Activated T-helper 1 cell treated with anti-CD3 and anti-CD28 coated beads, Interleukin-12 subunit alpha, Interleukin-12 subunit beta, Interleukin-2, Interleukin-4 antibody, amounts not matched to agents 30 ng/mL and 10 ng/mL and 1 ng/mL, durations not matched to agents 14 hours and 24 hours and 36 hours (primary cell): ENCODE data around the gene GREM1. TPM values are rescaled to one million over a fixed set of nuclear protein-coding genes. Genes with fewer than 3 reads are reported as not detected.

Source experiments
- DNase-seq: peaks from one replicate; pipeline ENCODE4 v3.0.0; 2021; ENCODE audit warnings: low spot score
- H3K27ac Mint-ChIP-seq: one replicate; pipeline ENCODE4 v1.8.0; 2021; ENCODE audit warnings: mild to moderate bottlenecking, mixed read lengths
- H3K27me3 Mint-ChIP-seq: one replicate; pipeline ENCODE4 v1.8.0; 2022; ENCODE audit warnings: mild to moderate bottlenecking, moderate library complexity, mixed read lengths; ENCODE audit not compliant: insufficient read depth
- H3K36me3 Mint-ChIP-seq: one replicate; pipeline ENCODE4 v1.8.0; 2021; ENCODE audit warnings: low read depth, mixed read lengths
- H3K4me1 Mint-ChIP-seq: one replicate; pipeline ENCODE4 v1.8.0; 2021; ENCODE audit warnings: low read depth, mixed read lengths
- H3K4me3 Mint-ChIP-seq: one replicate; pipeline ENCODE4 v1.8.0; 2021; ENCODE audit warnings: mild to moderate bottlenecking, moderate library complexity, mixed read lengths
- H3K9me3 Mint-ChIP-seq: one replicate; pipeline ENCODE4 v1.8.0; 2021; ENCODE audit warnings: mixed read lengths
- intact Hi-C: fragments of 100-400 bp; cut with micrococcal nuclease; formaldehyde crosslinking; loops from one replicate; pipeline ENCODE4 v1.15.1; 2024
- total RNA-seq: library from RNA; stranded (reverse); gene quantifications from 2 replicates; pipeline ENCODE4 v1.2.3, GENCODE V29; 2022

The GREM1 gene
- total RNA-seq, 1 donor from 2014 or later, result not detected

- Mint-ChIP-seq H3K36me3 (no peaks in the 10 kb centered on the region), H3K4me3 (no peak overlapping the region), H3K27ac (no peak overlapping the region), H3K4me1 (no peaks in the 10 kb centered on the region), H3K9me3 (peaks cover 9% of the 10 kb centered on the region), H3K27me3 (peaks cover 32% of the 10 kb centered on the region)
- intact Hi-C loops, result no loop called here
- DNase-seq, result no peak
Observed at GRCh38 chr15:32729700-32730395, 12.0 kb downstream of the GREM1 start.

GRCh38 chr15:32730677-32731654, 13.2 kb downstream of the GREM1 start:
- Mint-ChIP-seq H3K36me3 (no peaks in the 10 kb centered on the region), H3K27ac (no peak overlapping the region), H3K4me3 (no peak overlapping the region), H3K4me1 (no peaks in the 10 kb centered on the region), H3K9me3 (peaks cover 6% of the 10 kb centered on the region), H3K27me3 (peaks cover 24% of the 10 kb centered on the region)
- intact Hi-C loops, result no loop called here
- DNase-seq, result no peak

- Mint-ChIP-seq H3K4me1 (no peaks in the 10 kb centered on the region), H3K36me3 (no peaks in the 10 kb centered on the region), H3K27me3 (peaks cover 24% of the 10 kb centered on the region), H3K9me3 (no peaks in the 10 kb centered on the region), H3K27ac (no peak overlapping the region), H3K4me3 (no peak overlapping the region)
- intact Hi-C loops, result no loop called here
- no peak for DNase-seq
Observed at GRCh38 chr15:32732574-32733157, 14.9 kb downstream of the GREM1 start.

- H3K4me3 Mint-ChIP-seq, result no peak overlapping the region
- H3K27ac Mint-ChIP-seq, result no peak overlapping the region
- no peaks in the 10 kb centered on the region for H3K4me1 Mint-ChIP-seq
- no peaks in the 10 kb centered on the region for H3K9me3 Mint-ChIP-seq
- H3K27me3 Mint-ChIP-seq, result peaks cover 24% of the 10 kb centered on the region
- intact Hi-C loops, result no loop called here
- H3K36me3 Mint-ChIP-seq, result no peaks in the 10 kb centered on the region
- no peak for DNase-seq
Observed at GRCh38 chr15:32733281-32733680, 15.5 kb downstream of the GREM1 start.

GRCh38 chr15:32735989-32736700, 18.3 kb downstream of the GREM1 start:
- no peaks in the 10 kb centered on the region for H3K36me3 Mint-ChIP-seq
- no peak for DNase-seq
- H3K4me1 Mint-ChIP-seq, result no peaks in the 10 kb centered on the region
- H3K9me3 Mint-ChIP-seq, result no peaks in the 10 kb centered on the region
- no peak overlapping the region for H3K27ac Mint-ChIP-seq
- H3K4me3 Mint-ChIP-seq, result no peak overlapping the region
- intact Hi-C loops, result no loop called here
- peaks cover 20% of the 10 kb centered on the region for H3K27me3 Mint-ChIP-seq

GRCh38 chr15:32736701-32737061, 18.9 kb downstream of the GREM1 start:
- Mint-ChIP-seq H3K4me3 (no peak overlapping the region), H3K27ac (no peak overlapping the region), H3K4me1 (no peaks in the 10 kb centered on the region), H3K27me3 (peaks cover 20% of the 10 kb centered on the region), H3K36me3 (no peaks in the 10 kb centered on the region), H3K9me3 (no peaks in the 10 kb centered on the region)
- DNase-seq, result no peak
- intact Hi-C loops, result no loop called here

- H3K27me3 Mint-ChIP-seq, result peaks cover 19% of the 10 kb centered on the region
- H3K4me3 Mint-ChIP-seq, result no peak overlapping the region
- intact Hi-C loops, result no loop called here
- no peaks in the 10 kb centered on the region for H3K9me3 Mint-ChIP-seq
- H3K4me1 Mint-ChIP-seq, result no peaks in the 10 kb centered on the region
- H3K27ac Mint-ChIP-seq, result no peak overlapping the region
- DNase-seq, result no peak
- no peaks in the 10 kb centered on the region for H3K36me3 Mint-ChIP-seq
Observed at GRCh38 chr15:32737304-32737703, 19.5 kb downstream of the GREM1 start.

- H3K4me3 Mint-ChIP-seq, result no peak overlapping the region
- no peaks in the 10 kb centered on the region for H3K36me3 Mint-ChIP-seq
- H3K27me3 Mint-ChIP-seq, result peaks cover 15% of the 10 kb centered on the region
- H3K4me1 Mint-ChIP-seq, result no peaks in the 10 kb centered on the region
- no peaks in the 10 kb centered on the region for H3K9me3 Mint-ChIP-seq
- no peak for DNase-seq
- no peak overlapping the region for H3K27ac Mint-ChIP-seq
- intact Hi-C loops, result no loop called here
Observed at GRCh38 chr15:32738666-32739065, 20.9 kb downstream of the GREM1 start.

- Mint-ChIP-seq H3K27ac (no peak overlapping the region), H3K9me3 (no peaks in the 10 kb centered on the region), H3K4me3 (no peak overlapping the region), H3K4me1 (no peaks in the 10 kb centered on the region), H3K36me3 (no peaks in the 10 kb centered on the region), H3K27me3 (peaks cover 15% of the 10 kb centered on the region)
- no peak for DNase-seq
- intact Hi-C loops, result no loop called here
Observed at GRCh38 chr15:32739522-32740063, 21.8 kb downstream of the GREM1 start.

GRCh38 chr15:32743411-32744140, 25.8 kb downstream of the GREM1 start:
- H3K4me3 Mint-ChIP-seq, result no peak overlapping the region
- DNase-seq, result no peak
- no peaks in the 10 kb centered on the region for H3K9me3 Mint-ChIP-seq
- H3K27me3 Mint-ChIP-seq, result peaks cover 15% of the 10 kb centered on the region
- intact Hi-C loops, result no loop called here
- no peak overlapping the region for H3K27ac Mint-ChIP-seq
- H3K4me1 Mint-ChIP-seq, result no peaks in the 10 kb centered on the region
- no peaks in the 10 kb centered on the region for H3K36me3 Mint-ChIP-seq

- no peaks in the 10 kb centered on the region for H3K9me3 Mint-ChIP-seq
- no peak overlapping the region for H3K27ac Mint-ChIP-seq
- H3K4me3 Mint-ChIP-seq, result no peak overlapping the region
- intact Hi-C loops, result no loop called here
- H3K4me1 Mint-ChIP-seq, result no peaks in the 10 kb centered on the region
- no peaks in the 10 kb centered on the region for H3K36me3 Mint-ChIP-seq
- DNase-seq, result no peak
- peaks cover 15% of the 10 kb centered on the region for H3K27me3 Mint-ChIP-seq
Observed at GRCh38 chr15:32746116-32746857, 28.5 kb downstream of the GREM1 start.
